ENCODE data around the gene ARMC3. TPM values are rescaled to one million over a fixed set of nuclear protein-coding genes. Genes with fewer than 3 reads are reported as not detected.
"Not testable (repeated sequence)": the region's sequence is repeated elsewhere in the genome, so short reads cannot be mapped to it uniquely, and the experiment has no call there.

The ARMC3 gene
- total RNA-seq, 3 donors from 2014 or later = not detected

- H3K36me3 ChIP-seq (ENCODE audit: low read depth) = no peaks in the 10 kb centered on the region
- no peak for DNase-seq
- no peaks in the 10 kb centered on the region for H3K9me3 ChIP-seq
- H3K4me1 ChIP-seq (ENCODE audit: low read depth) = no peaks in the 10 kb centered on the region
- intact Hi-C loops (cut with DNase I, micrococcal nuclease) = no loop called here
- H3K4me3 ChIP-seq = no peak overlapping the region
- ATAC-seq = no peak
- TF ChIP-seq, protein P1, sequence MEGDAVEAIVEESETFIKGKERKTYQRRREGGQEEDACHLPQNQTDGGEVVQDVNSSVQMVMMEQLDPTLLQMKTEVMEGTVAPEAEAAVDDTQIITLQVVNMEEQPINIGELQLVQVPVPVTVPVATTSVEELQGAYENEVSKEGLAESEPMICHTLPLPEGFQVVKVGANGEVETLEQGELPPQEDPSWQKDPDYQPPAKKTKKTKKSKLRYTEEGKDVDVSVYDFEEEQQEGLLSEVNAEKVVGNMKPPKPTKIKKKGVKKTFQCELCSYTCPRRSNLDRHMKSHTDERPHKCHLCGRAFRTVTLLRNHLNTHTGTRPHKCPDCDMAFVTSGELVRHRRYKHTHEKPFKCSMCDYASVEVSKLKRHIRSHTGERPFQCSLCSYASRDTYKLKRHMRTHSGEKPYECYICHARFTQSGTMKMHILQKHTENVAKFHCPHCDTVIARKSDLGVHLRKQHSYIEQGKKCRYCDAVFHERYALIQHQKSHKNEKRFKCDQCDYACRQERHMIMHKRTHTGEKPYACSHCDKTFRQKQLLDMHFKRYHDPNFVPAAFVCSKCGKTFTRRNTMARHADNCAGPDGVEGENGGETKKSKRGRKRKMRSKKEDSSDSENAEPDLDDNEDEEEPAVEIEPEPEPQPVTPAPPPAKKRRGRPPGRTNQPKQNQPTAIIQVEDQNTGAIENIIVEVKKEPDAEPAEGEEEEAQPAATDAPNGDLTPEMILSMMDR (IDR thresholded peaks at IDR 0.05) = no peak
Measured at GRCh38 chr10:23056186-23056579, 128.3 kb downstream of the ARMC3 start.

- intact Hi-C loops (cut with DNase I, micrococcal nuclease) = no loop called here
- DNase-seq (no peak), ATAC-seq (no peak)
- Histone ChIP-seq H3K4me1 (ENCODE audit: low read depth) (no peaks in the 10 kb centered on the region), H3K4me3 (no peak overlapping the region), H3K9me3 (no peaks in the 10 kb centered on the region), H3K36me3 (ENCODE audit: low read depth) (no peaks in the 10 kb centered on the region)
- TF ChIP-seq, protein P1 (IDR thresholded peaks at IDR 0.05) = no peak
Measured at GRCh38 chr10:23058366-23058765, 130.5 kb downstream of the ARMC3 start.

DNA sequence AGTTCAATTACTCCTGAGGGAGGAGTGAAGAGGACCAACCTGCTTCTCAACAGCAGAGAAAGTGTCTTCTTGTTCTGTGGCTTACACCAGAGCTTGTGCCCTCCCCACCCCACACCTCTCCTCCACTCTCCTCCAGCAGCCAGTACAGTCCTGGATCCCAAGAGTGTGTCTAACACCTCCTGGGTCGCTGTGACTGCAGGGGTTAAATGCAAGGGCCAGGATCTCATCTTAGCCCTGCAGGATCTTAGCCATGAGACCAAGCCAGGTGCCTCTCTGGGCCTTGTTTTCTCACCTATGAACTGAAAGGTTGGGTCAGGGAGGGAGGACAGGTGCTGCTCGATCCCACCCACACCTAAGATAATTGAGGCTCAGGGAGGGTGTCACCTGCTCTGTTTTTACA is 133.1 kb downstream of the ARMC3 start:
- Histone ChIP-seq H3K4me3 (no peak overlapping the region), H3K36me3 (ENCODE audit: low read depth) (no peaks in the 10 kb centered on the region), H3K4me1 (ENCODE audit: low read depth) (peaks cover 9% of the 10 kb centered on the region), H3K9me3 (no peaks in the 10 kb centered on the region)
- no peak for ATAC-seq
- intact Hi-C loops (cut with DNase I, micrococcal nuclease) = no loop called here
- no peak for DNase-seq
- TF ChIP-seq, protein P1 (IDR thresholded peaks at IDR 0.05) = no peak

DNA sequence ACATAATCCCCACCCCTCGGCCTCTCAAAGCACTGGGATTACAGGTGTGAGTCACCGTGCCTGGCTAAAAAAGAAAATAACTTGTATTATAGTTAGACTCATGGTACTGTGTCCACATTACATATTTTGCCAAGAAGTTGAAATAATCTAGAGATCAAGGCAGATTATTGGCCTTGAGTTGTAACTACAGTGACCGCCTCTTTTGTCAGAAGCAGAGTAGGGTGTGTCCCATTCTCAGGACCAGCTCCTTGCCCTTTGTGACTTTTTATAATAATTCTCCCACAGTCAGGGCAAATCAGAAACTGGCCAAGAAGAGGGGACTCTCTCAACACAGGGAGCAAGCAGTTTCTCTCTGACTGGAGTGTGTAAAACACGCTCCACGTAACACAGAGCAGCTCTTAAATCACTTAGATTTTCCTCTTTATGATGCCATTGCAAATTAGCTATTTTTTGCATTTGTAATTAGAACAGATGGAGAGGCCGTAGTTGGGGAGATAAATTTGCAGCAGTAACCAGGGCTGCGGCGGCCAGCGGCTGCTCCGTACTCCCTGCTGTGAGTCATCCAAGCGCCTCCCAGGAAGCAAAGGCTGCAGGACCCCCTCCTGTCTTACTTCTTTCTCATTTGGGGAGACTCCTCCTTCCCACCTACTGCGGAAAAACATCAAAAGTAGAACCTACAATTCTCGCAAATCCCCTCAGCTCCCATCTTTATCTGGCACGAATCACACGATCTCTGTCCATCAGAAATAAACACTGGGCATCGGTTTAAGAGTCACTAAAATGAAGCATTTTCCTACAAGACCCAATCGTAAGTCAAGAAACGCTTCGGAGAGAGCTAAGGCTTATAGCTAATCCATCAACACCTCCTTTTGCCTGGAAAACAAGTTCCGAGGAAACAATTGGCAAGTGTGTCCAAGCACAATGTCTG is 135.5 kb downstream of the ARMC3 start:
- Histone ChIP-seq H3K4me3 (no peak overlapping the region), H3K4me1 (ENCODE audit: low read depth) (peaks cover 11% of the 10 kb centered on the region), H3K36me3 (ENCODE audit: low read depth) (no peaks in the 10 kb centered on the region), H3K9me3 (no peaks in the 10 kb centered on the region)
- intact Hi-C loops (cut with DNase I, micrococcal nuclease) = no loop called here
- DNase-seq (no peak), ATAC-seq (no peak)
- TF ChIP-seq, protein P1 (IDR thresholded peaks at IDR 0.05) = no peak

DNA sequence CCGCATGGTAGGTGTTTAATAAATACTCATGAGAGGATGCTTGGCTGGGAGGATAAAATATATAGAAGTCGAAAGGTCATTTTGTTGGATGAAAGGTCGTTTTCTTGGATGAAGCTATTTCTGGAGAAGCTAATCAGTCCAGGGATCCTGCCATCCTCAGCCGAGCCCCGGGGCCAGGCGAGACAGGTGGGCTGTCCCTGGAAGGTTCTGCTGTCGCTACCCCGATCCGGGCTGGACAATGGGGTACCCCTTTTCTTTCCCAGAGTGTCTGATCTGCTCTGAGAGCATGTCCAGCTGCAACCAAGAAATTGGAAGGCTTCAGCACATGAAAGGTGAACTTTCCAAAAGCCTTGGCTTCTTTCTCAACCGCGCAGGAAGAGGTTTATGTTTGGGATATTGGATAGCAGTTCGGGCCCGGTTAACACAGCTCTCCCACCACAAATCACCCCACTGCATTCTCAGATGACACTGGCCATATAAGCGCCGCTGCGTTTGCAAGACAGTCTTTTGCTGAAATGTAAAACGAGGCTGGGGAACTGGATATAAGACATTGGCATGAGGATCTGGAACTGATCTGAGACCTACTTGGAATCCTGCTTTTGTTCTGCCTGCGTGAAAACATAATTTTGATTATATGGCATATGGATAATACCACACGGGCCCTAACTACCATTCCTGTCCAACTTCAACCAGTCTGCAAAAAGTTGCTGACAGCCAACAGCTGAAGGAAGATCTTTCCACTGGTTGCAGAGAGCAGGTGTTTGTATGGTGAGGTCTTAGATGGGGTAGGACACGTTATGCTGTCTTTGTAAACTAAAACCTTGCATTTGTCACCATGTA is 136.3 kb downstream of the ARMC3 start:
- DNase-seq = no peak
- H3K9me3 ChIP-seq = no peaks in the 10 kb centered on the region
- intact Hi-C loops (cut with DNase I, micrococcal nuclease) = no loop called here
- ATAC-seq = no peak
- no peak overlapping the region for H3K4me3 ChIP-seq
- H3K4me1 ChIP-seq (ENCODE audit: low read depth) = peaks cover 11% of the 10 kb centered on the region
- TF ChIP-seq, protein P1 (IDR thresholded peaks at IDR 0.05) = no peak
- no peaks in the 10 kb centered on the region for H3K36me3 ChIP-seq (ENCODE audit: low read depth)

DNA sequence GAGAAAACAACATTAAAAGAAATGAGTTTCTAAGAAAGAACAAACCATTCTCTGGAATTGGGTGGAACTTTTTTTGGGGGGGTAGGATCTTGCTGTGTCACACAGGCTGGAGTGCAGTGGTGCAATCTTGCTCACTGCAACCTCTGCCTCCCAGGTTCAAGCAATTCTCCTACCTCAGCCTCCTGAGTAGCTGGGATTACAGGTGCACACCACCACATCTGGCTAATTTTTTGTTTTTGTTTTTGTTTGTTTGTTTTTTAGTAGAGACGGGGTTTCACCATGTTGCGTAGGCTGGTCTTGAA is 136.9 kb downstream of the ARMC3 start:
- H3K4me3 ChIP-seq; DNase-seq; ATAC-seq; H3K9me3 ChIP-seq; H3K36me3 ChIP-seq (ENCODE audit: low read depth); intact Hi-C loops (cut with DNase I, micrococcal nuclease): not testable (repeated sequence)
- H3K4me1 ChIP-seq (ENCODE audit: low read depth) = peaks cover 11% of the 10 kb centered on the region

Measured in mucosa of descending colon (tissue), 3 donors.